H1 (cell line): ENCODE results near the gene THBS1. TPM values are rescaled to one million over a fixed set of nuclear protein-coding genes. Genes with fewer than 3 reads are reported as not detected.

Source experiments
- CTCF ChIA-PET: fragments of 300-600 bp; sonication (Branson Sonifier 250); formaldehyde crosslinking; loops from one replicate; lab custom pipeline; 2021; ENCODE audit not compliant: partially characterized antibody; lab: Charles Lee
- POLR2A ChIA-PET: fragments of 300-600 bp; sonication (Branson Sonifier 250); formaldehyde crosslinking; loops from one replicate; lab custom pipeline; 2021; ENCODE audit warnings: inconsistent platforms; ENCODE audit not compliant: partially characterized antibody; lab: Charles Lee
- DNase-seq, 2 experiments: peaks; one replicate each; pipeline versions ENCODE4 v3.0.0 to v3.0.0-alpha.2; 2010 to 2022; ENCODE audit warnings: low spot score in 2 of 2, low read depth in 1 of 2, mixed read lengths in 1 of 2
- FAIRE-seq: peaks from 2 replicates; lab custom pipeline; 2011; peaks lifted over from hg19 to GRCh38; lab: Jason Lieb, UNC
- H2AFZ ChIP-seq: 2 replicates; pipeline ENCODE4 v1.8.1; 2012; ENCODE audit warnings: low read length, inconsistent platforms
- H2AK5ac ChIP-seq: 2 replicates; pipeline ENCODE4 v1.6.1; 2013; ENCODE audit warnings: low read depth, low read length
- H2BK120ac ChIP-seq: replicated peaks from 2 replicates; pipeline ENCODE3; 2013; ENCODE audit warnings: low read depth, low read length, inconsistent platforms
- H2BK12ac ChIP-seq: 2 replicates; pipeline ENCODE4 v1.6.1; 2013; ENCODE audit warnings: low read depth, low read length
- H2BK15ac ChIP-seq: 2 replicates; pipeline ENCODE4 v1.6.1; 2013; ENCODE audit warnings: low read length
- H2BK20ac ChIP-seq: 2 replicates; pipeline ENCODE4 v1.6.1; 2013; ENCODE audit warnings: low read length
- H2BK5ac ChIP-seq: 2 replicates; pipeline ENCODE4 v1.6.1; 2013; ENCODE audit warnings: low read depth, low read length
- H3K14ac ChIP-seq: 2 replicates; pipeline ENCODE4 v1.6.1; 2013; ENCODE audit warnings: inconsistent platforms; ENCODE audit not compliant: insufficient read length
- H3K18ac ChIP-seq: 2 replicates; pipeline ENCODE4 v1.6.1; 2013; ENCODE audit warnings: low read length; ENCODE audit errors: extremely low read depth
- H3K23ac ChIP-seq: 2 replicates; pipeline ENCODE4 v1.6.1; 2013; ENCODE audit warnings: inconsistent platforms; ENCODE audit not compliant: insufficient read length
- H3K23me2 ChIP-seq: 2 replicates; pipeline ENCODE4 v1.6.1; 2013; ENCODE audit warnings: low read depth, low read length
- H3K27ac ChIP-seq: 2 replicates; pipeline ENCODE4 v1.6.1; 2011; ENCODE audit warnings: low read depth, low read length, inconsistent platforms
- H3K27me3 ChIP-seq, 4 experiments: replicated peaks in 1 of 4; 1 replicate in 1 of 4; 2 replicates in 3 of 4; pipeline versions ENCODE4 v1.6.1 to v1.8.1; 2011 to 2013; ENCODE audit warnings: low read length in 3 of 4, mild to moderate bottlenecking in 3 of 4, inconsistent platforms in 2 of 4, mixed read lengths in 2 of 4, moderate library complexity in 1 of 4; ENCODE audit not compliant: control insufficient read depth in 3 of 4, insufficient read depth in 3 of 4; ENCODE audit errors: extremely low read depth in 1 of 4
- H3K36me3 ChIP-seq, 4 experiments: 2 replicates each; pipeline versions ENCODE4 v1.6.1 to v1.8.1; 2011 to 2013; ENCODE audit warnings: mild to moderate bottlenecking in 4 of 4, low read length in 3 of 4, moderate library complexity in 2 of 4, control low read depth in 1 of 4, inconsistent platforms in 1 of 4; ENCODE audit not compliant: insufficient read depth in 4 of 4, control insufficient read depth in 2 of 4
- H3K4ac ChIP-seq: replicated peaks from 2 replicates; pipeline ENCODE3; 2013; ENCODE audit warnings: low read length, low read depth, mixed read lengths, inconsistent platforms; ENCODE audit not compliant: insufficient read length
- H3K4me1 ChIP-seq, 4 experiments: replicated peaks in 1 of 4; 1 replicate in 1 of 4; 2 replicates in 3 of 4; pipeline versions ENCODE4 v1.6.1 to v1.8.1; 2011 to 2013; ENCODE audit warnings: low read length in 3 of 4, inconsistent platforms in 2 of 4, mixed read lengths in 1 of 4; ENCODE audit not compliant: insufficient read depth in 4 of 4, control insufficient read depth in 3 of 4
- H3K4me2 ChIP-seq, 2 experiments: 2 replicates each; pipeline versions ENCODE4 v1.6.1 to v1.8.1; 2011 to 2013; ENCODE audit warnings: low read depth in 2 of 2, low read length in 2 of 2, control low read depth in 1 of 2, inconsistent platforms in 1 of 2, mild to moderate bottlenecking in 1 of 2; ENCODE audit not compliant: insufficient read depth in 1 of 2
- H3K4me3 ChIP-seq, 4 experiments: fragments of 200-600, 300-600 bp in 1 of 4; sonication (generic), shearing (Covaris generic), sonication (Bioruptor Twin) in 1 of 4; 2 replicates each; pipeline versions ENCODE4 v1.5.1 to v1.8.1; 2011 to 2016; ENCODE audit warnings: low read length in 4 of 4, low read depth in 3 of 4, control low read depth in 2 of 4, inconsistent platforms in 2 of 4, mild to moderate bottlenecking in 2 of 4, mixed read lengths in 1 of 4, moderate library complexity in 1 of 4; ENCODE audit not compliant: insufficient read depth in 2 of 4; ENCODE audit errors: extremely low read depth in 1 of 4
- H3K56ac ChIP-seq: replicated peaks from 2 replicates; pipeline ENCODE3; 2013; ENCODE audit warnings: low read depth, mild to moderate bottlenecking, mixed read lengths, low read length, inconsistent platforms; ENCODE audit not compliant: insufficient read length
- H3K79me1 ChIP-seq: 2 replicates; pipeline ENCODE4 v1.6.1; 2013; ENCODE audit warnings: low read depth, low read length, control low read depth
- H3K79me2 ChIP-seq, 2 experiments: 2 replicates each; pipeline versions ENCODE4 v1.6.1 to v1.8.1; 2012 to 2013; ENCODE audit warnings: low read length in 2 of 2, mild to moderate bottlenecking in 2 of 2, inconsistent platforms in 1 of 2; ENCODE audit not compliant: insufficient read depth in 2 of 2, control insufficient read depth in 1 of 2
- H3K9ac ChIP-seq, 4 experiments: replicated peaks in 1 of 4; 1 replicate in 1 of 4; 2 replicates in 3 of 4; pipeline versions ENCODE4 v1.6.1 to v1.8.1; 2011 to 2013; ENCODE audit warnings: low read depth in 3 of 4, low read length in 3 of 4, control low read depth in 2 of 4, mild to moderate bottlenecking in 2 of 4, moderate library complexity in 2 of 4, inconsistent platforms in 1 of 4; ENCODE audit errors: extremely low read depth in 1 of 4
- H3K9me3 ChIP-seq, 2 experiments: 2 replicates each; pipeline versions ENCODE4 v1.6.1 to v1.8.1; 2012 to 2013; ENCODE audit warnings: mild to moderate bottlenecking in 2 of 2, moderate library complexity in 2 of 2, control low read depth in 1 of 2, inconsistent platforms in 1 of 2, low read depth in 1 of 2, low read length in 1 of 2, mixed read lengths in 1 of 2; ENCODE audit not compliant: insufficient read depth in 2 of 2
- H4K20me1 ChIP-seq, 2 experiments: replicated peaks in 1 of 2; 2 replicates each; pipeline versions ENCODE3 to v1.8.1; 2011 to 2013; ENCODE audit warnings: inconsistent platforms in 2 of 2, low read length in 2 of 2, mild to moderate bottlenecking in 1 of 2; ENCODE audit not compliant: insufficient read depth in 2 of 2, control insufficient read depth in 1 of 2
- H4K5ac ChIP-seq: 2 replicates; pipeline ENCODE4 v1.6.1; 2013; ENCODE audit warnings: low read length, low read depth, mixed read lengths, inconsistent platforms; ENCODE audit not compliant: insufficient read length
- H4K8ac ChIP-seq: 2 replicates; pipeline ENCODE4 v1.8.0; 2013; ENCODE audit warnings: mild to moderate bottlenecking, moderate library complexity, low read length, inconsistent platforms; ENCODE audit not compliant: insufficient read depth; ENCODE audit errors: extremely low read depth
- H4K91ac ChIP-seq: replicated peaks from 2 replicates; pipeline ENCODE3; 2013; ENCODE audit warnings: low read length, mixed read lengths, inconsistent platforms; ENCODE audit not compliant: insufficient read length
- ASH2L ChIP-seq: fragments of 200-600, 300-600 bp; sonication (generic); IDR thresholded peaks from one replicate; pipeline ENCODE4 v1.7.1; 2017; ENCODE audit warnings: low read length
- CTBP2 ChIP-seq: IDR thresholded peaks from 2 replicates; pipeline ENCODE4 v1.7.0; 2011; ENCODE audit warnings: borderline replicate concordance, mild to moderate bottlenecking, moderate library complexity, mixed read lengths, low read length; ENCODE audit not compliant: insufficient read depth, insufficient read length
- JUN ChIP-seq: IDR thresholded peaks from 2 replicates; pipeline ENCODE4 v1.6.1; 2011; ENCODE audit warnings: low read depth, mild to moderate bottlenecking, improper control_type of control experiment, low read length
- KDM5A ChIP-seq: fragments of 200-600 bp; IDR thresholded peaks from 2 replicates; pipeline ENCODE4 v1.7.1; 2012; ENCODE audit warnings: mild to moderate bottlenecking, low read length, inconsistent platforms, mixed read lengths
- RNF2 ChIP-seq: fragments of 200-900, 300-1000 bp; sonication (generic); IDR thresholded peaks from 2 replicates; pipeline ENCODE4 v1.7.1; 2016; ENCODE audit warnings: borderline replicate concordance, low read depth, mild to moderate bottlenecking, antibody characterized with exemption, low read length; ENCODE audit not compliant: poor library complexity, severe bottlenecking; ENCODE audit errors: missing control alignments
- RXRA ChIP-seq: IDR thresholded peaks from 2 replicates; pipeline ENCODE4 v1.6.1; 2011; ENCODE audit warnings: low read depth, mild to moderate bottlenecking, low read length, moderate library complexity; ENCODE audit not compliant: insufficient read depth
- SP2 ChIP-seq: IDR thresholded peaks from 2 replicates; pipeline ENCODE4 v1.6.1; 2012; ENCODE audit warnings: mild to moderate bottlenecking, low read length, inconsistent platforms
- SP4 ChIP-seq: IDR thresholded peaks from 2 replicates; pipeline ENCODE4 v1.6.1; 2012; ENCODE audit warnings: low read length, inconsistent platforms
- SUZ12 ChIP-seq: fragments of 200-600 bp; sonication (generic); IDR thresholded peaks from 2 replicates; pipeline ENCODE4 v1.6.1; 2012; ENCODE audit warnings: mild to moderate bottlenecking, inconsistent platforms, low read length, moderate library complexity, mixed read lengths
- WGBS, 2 experiments: shearing (Covaris generic) in 1 of 2; methylation state at CpG; one replicate each; pipeline versions ENCODE4 v1.1.6 to v1.1.7; 2013 to 2015; ENCODE audit warnings: low lambda C conversion rate in 2 of 2, mixed read lengths in 2 of 2, inconsistent platforms in 1 of 2, low coverage in 1 of 2, missing lambda C conversion rate in 1 of 2; ENCODE audit not compliant: insufficient replicate concordance in 2 of 2, insufficient coverage in 1 of 2, insufficient read length in 1 of 2; ENCODE audit errors: extremely low coverage in 1 of 2, missing lambda C conversion rate in 1 of 2; 5-methylcytosine and 5-hydroxymethylcytosine counted together
- polyA plus RNA-seq, 7 experiments: library from polyadenylated mRNA; depleted of rRNA in 3 of 7; stranded (reverse) in 5 of 7; unstranded in 2 of 7; fragments of >200 nt in 5 of 7; fragments of 200-250 nt in 2 of 7; gene quantifications; 1 replicate in 5 of 7; 2 replicates in 1 of 7; 4 replicates in 1 of 7; pipeline versions ENCODE4 v1.2.1 to v1.2.3, GENCODE V29; 2011 to 2013; ENCODE audit warnings: missing spikeins in 2 of 7, mixed read lengths in 2 of 7
- total RNA-seq: library from RNA; stranded (reverse); fragmentation: NEBNext Ultra II Directional; extraction: Animal tissue kit (Norgen Biotek cat#: 25700); gene quantifications from 2 replicates; pipeline ENCODE4 v1.2.1, GENCODE V29; 2021
- TF ChIP-seq, protein P1 (sequence below): IDR thresholded peaks from 2 replicates; pipeline ENCODE4 v1.6.1; 2012; ENCODE audit warnings: inconsistent platforms
- TF ChIP-seq, protein P2 (sequence below): IDR thresholded peaks from 2 replicates; pipeline ENCODE4 v1.6.1; 2012; ENCODE audit warnings: inconsistent platforms

The THBS1 gene
- total and polyA plus RNA-seq, 2 of the 8 experiments (the other 6 are each of a cell fraction or from before 2014, with no cell fraction given): 10.3 to 63.3 TPM

DNA sequence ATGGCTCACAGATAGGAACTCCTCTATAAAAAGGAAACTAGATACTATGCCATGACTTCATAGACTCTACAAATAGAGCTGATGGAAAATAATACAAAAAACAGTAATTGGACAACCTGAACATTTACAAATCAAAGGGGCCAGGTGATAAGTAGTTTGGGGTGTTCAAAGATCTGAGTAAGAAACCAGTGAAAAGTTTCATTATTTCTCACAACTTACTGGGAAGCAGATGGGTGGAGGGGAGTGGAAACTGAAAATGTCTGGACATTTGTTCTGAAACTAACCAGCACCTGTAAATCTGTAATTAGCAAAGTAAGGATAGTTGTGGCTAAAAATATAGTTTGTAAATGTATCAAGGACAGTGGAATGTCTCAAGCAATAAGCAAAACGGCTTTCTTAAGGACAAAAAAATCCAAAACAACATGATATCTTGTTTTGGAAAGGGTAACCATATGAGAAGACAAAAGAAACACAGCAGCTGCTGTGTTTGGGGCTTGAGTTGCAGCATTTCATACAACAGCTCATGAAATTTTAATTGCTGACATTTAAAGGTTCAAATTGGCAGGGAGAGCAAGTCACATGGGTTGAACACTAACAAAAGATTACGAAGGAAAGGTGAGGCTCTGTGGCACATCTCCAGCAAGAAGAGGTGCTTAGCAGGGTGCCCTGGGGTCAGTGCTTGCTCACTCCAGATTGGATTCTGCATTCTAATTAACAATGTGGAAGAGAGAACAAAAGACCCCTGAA lies 26.8 kb upstream of the THBS1 start:
- CTCF ChIA-PET: interaction anchor here (1.1 to 4.8 kb wide), 3 partner anchors 10 to 26 kb away, joined by 3 to 21 read pairs (median 5); partner anchors contain the start of gene THBS1
- WGBS, 2 experiments: 86% methylated on average over 2 of the region's 2 CpGs; no CpG with 5 or more reads in 1 of the 2 experiments
- Histone ChIP-seq H3K27me3 (no peaks in the 10 kb centered on the region), H2BK120ac (no peak overlapping the region), H3K56ac (no peak overlapping the region), H2BK15ac (no peak overlapping the region), H3K14ac (no peak overlapping the region), H3K4me2 (no peak overlapping the region), H2BK5ac (no peak overlapping the region), H4K20me1 (no peaks in the 10 kb centered on the region), H2BK20ac (no peak overlapping the region; the same call in 1 of the 2 replicates), H4K5ac (no peak overlapping the region), H3K36me3 (no peaks in the 10 kb centered on the region), H4K8ac (no peak overlapping the region), H3K9me3 (no peaks in the 10 kb centered on the region), H3K4me3 (no peak overlapping the region), H4K91ac (no peak overlapping the region), H3K4me1 (peaks cover 0 to 5% (median 0%) of the 10 kb centered on the region in 4 experiments; a peak in 1 of 7 replicates), H3K9ac (no peak overlapping the region), H2BK12ac (no peak overlapping the region), H2AK5ac (no peak overlapping the region), H3K23ac (no peak overlapping the region), H3K27ac (no peak overlapping the region), H3K79me1 (no peaks in the 10 kb centered on the region), H3K23me2 (no peaks in the 10 kb centered on the region), H3K79me2 (no peaks in the 10 kb centered on the region), H3K4ac (no peak overlapping the region), H3K18ac (no peak overlapping the region), H2AFZ (no peak overlapping the region)
- DNase-seq (no peak), FAIRE-seq (no peak)
- POLR2A ChIA-PET: interaction anchor here (2.2 kb wide), 1 partner anchor 27 kb away, joined by 13 read pairs; the partner anchor contains the start of gene THBS1
- TF ChIP-seq RNF2: no peak
- TF ChIP-seq, protein P1, sequence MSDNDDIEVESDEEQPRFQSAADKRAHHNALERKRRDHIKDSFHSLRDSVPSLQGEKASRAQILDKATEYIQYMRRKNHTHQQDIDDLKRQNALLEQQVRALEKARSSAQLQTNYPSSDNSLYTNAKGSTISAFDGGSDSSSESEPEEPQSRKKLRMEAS: no peak
- no peak for TF ChIP-seq KDM5A
- no peak for TF ChIP-seq RXRA
- TF ChIP-seq JUN: no peak
- TF ChIP-seq, protein P2, sequence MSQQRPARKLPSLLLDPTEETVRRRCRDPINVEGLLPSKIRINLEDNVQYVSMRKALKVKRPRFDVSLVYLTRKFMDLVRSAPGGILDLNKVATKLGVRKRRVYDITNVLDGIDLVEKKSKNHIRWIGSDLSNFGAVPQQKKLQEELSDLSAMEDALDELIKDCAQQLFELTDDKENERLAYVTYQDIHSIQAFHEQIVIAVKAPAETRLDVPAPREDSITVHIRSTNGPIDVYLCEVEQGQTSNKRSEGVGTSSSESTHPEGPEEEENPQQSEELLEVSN: no peak
- TF ChIP-seq SUZ12: no peak
- TF ChIP-seq SP4: no peak
- TF ChIP-seq ASH2L: no peak
- no peak for TF ChIP-seq SP2
- no peak for TF ChIP-seq CTBP2
